ENCODE results near the gene MAFG. TPM values are rescaled to one million over a fixed set of nuclear protein-coding genes. Genes with fewer than 3 reads are reported as not detected.

MAFG gene
- total and polyA plus RNA-seq, 2 donors (not counting 3 experiments of a cell fraction or from before 2014, with no cell fraction given) = 27.6 to 35.0 TPM

GRCh38 chr17:81907219-81908145 lies 20.1 kb downstream of the MAFG start:
- FAIRE-seq (no peak), DNase-seq (ENCODE audit: low read depth, low spot score) (no peak)
- Histone ChIP-seq H2AFZ (ENCODE audit: low read depth, low read length) (no peak overlapping the region), H3K4me2 (ENCODE audit: insufficient read depth, low read length) (no peak overlapping the region), H3K9me1 (replicated peaks; ENCODE audit: control insufficient read depth, extremely low read depth, insufficient read depth, low read length) (no peaks in the 10 kb centered on the region), H3K79me2 (ENCODE audit: control insufficient read depth, insufficient read depth, low read length) (no peaks in the 10 kb centered on the region), H4K20me1 (replicated peaks; ENCODE audit: control insufficient read depth, extremely low read depth, insufficient read depth, low read length) (no peaks in the 10 kb centered on the region), H3K27ac (ENCODE audit: insufficient read depth, low read depth, low read length) (no peak overlapping the region), H3K27me3 (ENCODE audit: control insufficient read depth in 2 of 2, insufficient read depth in 2 of 2, low read length in 2 of 2) (no peaks in the 10 kb centered on the region), H3K36me3 (ENCODE audit: control insufficient read depth in 2 of 2, extremely low read depth in 1 of 2, insufficient read depth in 2 of 2, low read length in 2 of 2) (peaks cover 0 to 4% of the 10 kb centered on the region in 2 experiments), H3K9me3 (replicated peaks; ENCODE audit: control insufficient read depth, insufficient read depth, low read length) (no peaks in the 10 kb centered on the region), H3K4me3 (replicated peaks in 1 of 3; ENCODE audit: insufficient read depth in 1 of 3, low read depth in 1 of 3, low read length in 3 of 3) (no peak overlapping the region), H3K4me1 (ENCODE audit: control insufficient read depth, extremely low read depth, insufficient read depth, low read length) (peaks cover 6% of the 10 kb centered on the region), H3K9ac (replicated peaks; ENCODE audit: extremely low read depth, insufficient read depth, low read length) (no peak overlapping the region)
- CTCF ChIA-PET = no interaction called here
- dilution Hi-C loops (cut with MboI; ENCODE audit: extremely low pct_ligation_motif_present, low sequenced_read_pairs) = no loop called here
- POLR2A ChIA-PET = no interaction called here
- no TSS peak for BruUV-seq (replicated peaks)
- TF ChIP-seq POLR2A (IDR thresholded peaks at IDR 0.05; ENCODE audit: low read depth, low read length) (no peak), GATA2 (IDR thresholded peaks at IDR 0.05; ENCODE audit: insufficient read depth, insufficient read length, low read depth, low read length) (no peak), EZH2 (IDR thresholded peaks at IDR 0.05; ENCODE audit: borderline replicate concordance, low read depth, low read length, severe bottlenecking) (no peak), MYC (IDR thresholded peaks at IDR 0.05; ENCODE audit: low read depth, low read length) (no peak), POLR2AphosphoS5 (IDR thresholded peaks at IDR 0.05; ENCODE audit: insufficient read depth, low read depth, low read length) (no peak), JUN (IDR thresholded peaks at IDR 0.05; ENCODE audit: borderline replicate concordance, insufficient read depth, insufficient read length, low read depth) (no peak), FOS (IDR thresholded peaks at IDR 0.05; ENCODE audit: borderline replicate concordance, insufficient read depth, low read length) (no peak)
- TF ChIP-seq, protein P1, sequence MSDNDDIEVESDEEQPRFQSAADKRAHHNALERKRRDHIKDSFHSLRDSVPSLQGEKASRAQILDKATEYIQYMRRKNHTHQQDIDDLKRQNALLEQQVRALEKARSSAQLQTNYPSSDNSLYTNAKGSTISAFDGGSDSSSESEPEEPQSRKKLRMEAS (IDR thresholded peaks at IDR 0.05; ENCODE audit: insufficient read depth, insufficient read length) = no peak
- TF ChIP-seq, protein P2, sequence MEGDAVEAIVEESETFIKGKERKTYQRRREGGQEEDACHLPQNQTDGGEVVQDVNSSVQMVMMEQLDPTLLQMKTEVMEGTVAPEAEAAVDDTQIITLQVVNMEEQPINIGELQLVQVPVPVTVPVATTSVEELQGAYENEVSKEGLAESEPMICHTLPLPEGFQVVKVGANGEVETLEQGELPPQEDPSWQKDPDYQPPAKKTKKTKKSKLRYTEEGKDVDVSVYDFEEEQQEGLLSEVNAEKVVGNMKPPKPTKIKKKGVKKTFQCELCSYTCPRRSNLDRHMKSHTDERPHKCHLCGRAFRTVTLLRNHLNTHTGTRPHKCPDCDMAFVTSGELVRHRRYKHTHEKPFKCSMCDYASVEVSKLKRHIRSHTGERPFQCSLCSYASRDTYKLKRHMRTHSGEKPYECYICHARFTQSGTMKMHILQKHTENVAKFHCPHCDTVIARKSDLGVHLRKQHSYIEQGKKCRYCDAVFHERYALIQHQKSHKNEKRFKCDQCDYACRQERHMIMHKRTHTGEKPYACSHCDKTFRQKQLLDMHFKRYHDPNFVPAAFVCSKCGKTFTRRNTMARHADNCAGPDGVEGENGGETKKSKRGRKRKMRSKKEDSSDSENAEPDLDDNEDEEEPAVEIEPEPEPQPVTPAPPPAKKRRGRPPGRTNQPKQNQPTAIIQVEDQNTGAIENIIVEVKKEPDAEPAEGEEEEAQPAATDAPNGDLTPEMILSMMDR (IDR thresholded peaks at IDR 0.05; ENCODE audit: extremely low read depth in 1 of 2, insufficient read depth in 1 of 2, low read depth in 1 of 2, low read length in 2 of 2) = no peak
- intact Hi-C loops (cut with micrococcal nuclease) = no loop called here

Measured in endothelial cell of umbilical vein (primary cell).